Measurements from ENCODE around the gene RTEL1.

DNA sequence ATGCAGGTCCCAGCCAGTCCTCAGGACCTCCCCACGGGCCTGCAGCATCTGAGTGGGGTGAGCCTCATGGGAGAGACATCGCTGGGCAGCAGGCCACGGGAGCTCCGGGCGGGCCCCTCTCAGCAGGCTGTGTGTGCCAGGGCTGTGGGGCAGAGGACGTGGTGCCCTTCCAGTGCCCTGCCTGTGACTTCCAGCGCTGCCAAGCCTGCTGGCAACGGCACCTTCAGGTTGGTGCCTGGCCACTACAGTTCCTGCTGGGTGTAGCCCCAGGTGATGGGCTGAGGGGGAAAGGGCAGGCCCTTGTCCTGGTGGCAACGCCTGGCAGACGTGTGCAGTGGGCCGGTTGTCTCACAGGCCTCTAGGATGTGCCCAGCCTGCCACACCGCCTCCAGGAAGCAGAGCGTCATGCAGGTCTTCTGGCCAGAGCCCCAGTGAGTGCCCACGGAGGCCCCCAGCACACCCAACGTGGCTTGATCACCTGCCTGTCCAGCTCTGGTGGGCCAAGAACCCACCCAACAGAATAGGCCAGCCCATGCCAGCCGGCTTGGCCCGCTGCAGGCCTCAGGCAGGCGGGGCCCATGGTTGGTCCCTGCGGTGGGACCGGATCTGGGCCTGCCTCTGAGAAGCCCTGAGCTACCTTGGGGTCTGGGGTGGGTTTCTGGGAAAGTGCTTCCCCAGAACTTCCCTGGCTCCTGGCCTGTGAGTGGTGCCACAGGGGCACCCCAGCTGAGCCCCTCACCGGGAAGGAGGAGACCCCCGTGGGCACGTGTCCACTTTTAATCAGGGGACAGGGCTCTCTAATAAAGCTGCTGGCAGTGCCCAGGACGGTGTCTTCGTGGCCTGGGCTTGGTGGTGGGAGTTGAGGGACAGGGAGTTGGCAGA lies 37.6 kb downstream of the RTEL1 start:
- TF ChIP-seq, protein P1, sequence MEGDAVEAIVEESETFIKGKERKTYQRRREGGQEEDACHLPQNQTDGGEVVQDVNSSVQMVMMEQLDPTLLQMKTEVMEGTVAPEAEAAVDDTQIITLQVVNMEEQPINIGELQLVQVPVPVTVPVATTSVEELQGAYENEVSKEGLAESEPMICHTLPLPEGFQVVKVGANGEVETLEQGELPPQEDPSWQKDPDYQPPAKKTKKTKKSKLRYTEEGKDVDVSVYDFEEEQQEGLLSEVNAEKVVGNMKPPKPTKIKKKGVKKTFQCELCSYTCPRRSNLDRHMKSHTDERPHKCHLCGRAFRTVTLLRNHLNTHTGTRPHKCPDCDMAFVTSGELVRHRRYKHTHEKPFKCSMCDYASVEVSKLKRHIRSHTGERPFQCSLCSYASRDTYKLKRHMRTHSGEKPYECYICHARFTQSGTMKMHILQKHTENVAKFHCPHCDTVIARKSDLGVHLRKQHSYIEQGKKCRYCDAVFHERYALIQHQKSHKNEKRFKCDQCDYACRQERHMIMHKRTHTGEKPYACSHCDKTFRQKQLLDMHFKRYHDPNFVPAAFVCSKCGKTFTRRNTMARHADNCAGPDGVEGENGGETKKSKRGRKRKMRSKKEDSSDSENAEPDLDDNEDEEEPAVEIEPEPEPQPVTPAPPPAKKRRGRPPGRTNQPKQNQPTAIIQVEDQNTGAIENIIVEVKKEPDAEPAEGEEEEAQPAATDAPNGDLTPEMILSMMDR (IDR thresholded peaks at IDR 0.05; ENCODE audit: borderline replicate concordance, extremely low read depth, low read length, poor library complexity, severe bottlenecking) = no peak
- no peak for TF ChIP-seq EZH2 (IDR thresholded peaks at IDR 0.05; ENCODE audit: borderline replicate concordance, low read depth, low read length, severe bottlenecking)

Measured in DND-41 (cell line).